ENCODE data around the gene ITGAX.

The ITGAX gene

GRCh38 chr16:31385680-31386079 is 30.7 kb downstream of the ITGAX start:
- no peak overlapping the region for H3K4me3 ChIP-seq (ENCODE audit: low read depth, low read length)
- TF ChIP-seq CTCF (IDR thresholded peaks at IDR 0.05; ENCODE audit: low read depth, low read length), result no peak
- DNase-seq (ENCODE audit: low read depth, low spot score), result no peak
- in situ Hi-C loops (cut with HindIII; ENCODE audit: low sequenced_read_pairs), result no loop called here

DNA sequence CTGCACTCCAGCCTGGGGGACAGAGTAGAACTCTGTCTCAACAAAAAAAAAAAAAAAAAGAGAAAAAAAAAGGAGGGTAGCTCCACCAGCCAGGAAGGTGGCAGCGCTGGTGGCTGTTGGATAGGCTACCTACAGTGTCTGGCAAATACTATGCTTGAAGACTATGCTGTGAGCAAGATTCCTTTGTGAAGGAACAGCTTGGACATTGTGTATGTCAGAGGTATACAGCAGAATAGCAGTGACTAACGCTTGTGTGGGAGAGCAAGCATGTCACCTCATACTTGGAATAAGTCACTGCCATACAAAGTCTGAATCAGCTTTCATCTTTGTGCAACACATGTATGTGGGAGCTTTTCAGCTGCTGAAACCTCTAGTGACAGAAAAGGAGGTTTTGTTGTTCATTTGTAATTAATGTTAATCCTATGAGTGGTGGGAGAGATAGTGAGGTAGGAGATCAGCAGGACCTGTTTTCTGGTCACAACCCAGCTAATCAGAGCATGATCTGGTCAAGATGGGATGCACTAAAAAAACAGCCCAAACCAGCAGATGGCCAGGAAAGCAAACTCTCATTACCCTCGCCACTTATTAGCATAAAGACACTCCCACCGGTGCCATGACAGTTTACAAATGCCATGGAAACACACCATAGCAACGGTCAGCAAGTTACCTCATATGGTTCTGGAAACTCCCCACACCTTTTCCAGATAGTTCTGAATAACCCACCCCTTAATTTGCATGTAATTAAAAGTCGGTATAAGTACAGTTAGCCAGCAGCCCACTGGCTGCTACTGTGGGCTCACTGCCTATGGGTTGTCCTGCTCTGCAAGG is 31.4 kb downstream of the ITGAX start:
- TF ChIP-seq CTCF (IDR thresholded peaks at IDR 0.05; ENCODE audit: low read depth, low read length), result no peak
- DNase-seq (ENCODE audit: low read depth, low spot score), result no peak
- H3K4me3 ChIP-seq (ENCODE audit: low read depth, low read length), result no peak overlapping the region
- in situ Hi-C loops (cut with HindIII; ENCODE audit: low sequenced_read_pairs), result no loop called here

GRCh38 chr16:31388535-31388934 is 33.6 kb downstream of the ITGAX start:
- DNase-seq (ENCODE audit: low read depth, low spot score), result no peak
- no peak for TF ChIP-seq CTCF (IDR thresholded peaks at IDR 0.05; ENCODE audit: low read depth, low read length)
- H3K4me3 ChIP-seq (ENCODE audit: low read depth, low read length), result no peak overlapping the region
- in situ Hi-C loops (cut with HindIII; ENCODE audit: low sequenced_read_pairs), result no loop called here

DNA sequence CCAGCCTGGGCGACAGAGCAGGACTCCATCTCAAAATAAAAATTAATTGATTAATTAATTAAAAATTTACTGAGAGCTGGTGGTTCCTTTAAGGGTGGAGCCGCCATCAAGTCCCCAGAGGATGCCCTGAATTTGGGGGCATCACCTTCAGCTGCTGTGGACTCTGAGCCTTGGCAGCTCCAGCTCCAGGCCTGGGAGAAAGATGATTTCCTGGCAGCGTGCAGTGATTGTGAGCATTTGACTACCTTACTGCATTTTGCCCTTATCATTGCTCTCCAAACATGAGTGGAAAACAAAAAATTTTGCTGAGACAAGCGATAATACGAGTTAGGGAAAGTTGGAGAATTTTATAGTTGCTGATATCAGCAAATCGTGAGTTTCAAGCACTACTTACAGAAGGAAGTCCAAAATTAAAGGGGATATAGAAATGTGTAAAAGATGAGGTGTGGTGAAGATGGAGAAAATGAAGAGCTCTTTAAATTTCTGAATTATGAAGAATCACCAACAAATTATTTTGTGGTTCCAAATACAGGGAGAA is 35.6 kb downstream of the ITGAX start:
- no peak overlapping the region for H3K4me3 ChIP-seq (ENCODE audit: low read depth, low read length)
- no peak for DNase-seq (ENCODE audit: low read depth, low spot score)
- TF ChIP-seq CTCF (IDR thresholded peaks at IDR 0.05; ENCODE audit: low read depth, low read length), result no peak
- in situ Hi-C loops (cut with HindIII; ENCODE audit: low sequenced_read_pairs), result no loop called here

GRCh38 chr16:31393056-31393455 is 38.1 kb downstream of the ITGAX start, which contains the start of gene ITGAD:
TSS of gene ITGAD (plus strand) at chr16:31393335. CDS start at chr16:31393361, 26 bp downstream.
- in situ Hi-C loops (cut with HindIII; ENCODE audit: low sequenced_read_pairs), result no loop called here
- DNase-seq (ENCODE audit: low read depth, low spot score), result no peak
- no peak within 1 kb of the TSS for H3K4me3 ChIP-seq (ENCODE audit: low read depth, low read length)
- no peak for TF ChIP-seq CTCF (IDR thresholded peaks at IDR 0.05; ENCODE audit: low read depth, low read length)

GRCh38 chr16:31395647-31396046 is 40.7 kb downstream of the ITGAX start:
- DNase-seq (ENCODE audit: low read depth, low spot score), result no peak
- H3K4me3 ChIP-seq (ENCODE audit: low read depth, low read length), result no peak overlapping the region
- TF ChIP-seq CTCF (IDR thresholded peaks at IDR 0.05; ENCODE audit: low read depth, low read length), result no peak
- in situ Hi-C loops (cut with HindIII; ENCODE audit: low sequenced_read_pairs), result no loop called here
